NCI-H2227 (cell line): ENCODE data around the gene TAS2R14.

ENCODE experiments used
- DNase-seq: peaks from one replicate; lab custom pipeline; 2025; ENCODE audit not compliant: unreplicated experiment; lab: John Stamatoyannopoulos, UW

Gene TAS2R14

GRCh38 chr12:10909462-10909861, 29.6 kb downstream of the TAS2R14 start, which contains the start of gene TAS2R13:
TAS2R13 (minus strand) TSS chr12:10909562; CDS start chr12:10909298, 264 bp downstream.
- no peak for DNase-seq

DNA sequence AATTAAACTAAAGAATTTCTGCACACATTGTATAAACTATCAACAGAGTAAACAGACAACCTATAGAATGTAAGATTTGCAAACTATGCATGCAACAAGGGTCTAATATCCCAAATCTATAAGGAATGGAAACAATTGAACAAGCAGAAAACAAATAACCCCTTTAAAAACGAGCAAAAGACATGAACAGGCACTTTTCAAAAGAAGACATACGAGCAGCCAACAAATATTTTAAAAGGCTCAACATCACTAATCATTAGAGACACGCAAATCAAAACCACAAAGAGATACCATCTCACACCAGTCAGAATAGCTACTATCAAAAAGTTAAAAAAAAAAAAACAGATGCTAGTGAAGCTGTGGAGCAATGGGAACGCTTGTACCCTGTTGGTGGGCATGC, 34.4 kb downstream of the TAS2R14 start:
- no peak for DNase-seq

DNA sequence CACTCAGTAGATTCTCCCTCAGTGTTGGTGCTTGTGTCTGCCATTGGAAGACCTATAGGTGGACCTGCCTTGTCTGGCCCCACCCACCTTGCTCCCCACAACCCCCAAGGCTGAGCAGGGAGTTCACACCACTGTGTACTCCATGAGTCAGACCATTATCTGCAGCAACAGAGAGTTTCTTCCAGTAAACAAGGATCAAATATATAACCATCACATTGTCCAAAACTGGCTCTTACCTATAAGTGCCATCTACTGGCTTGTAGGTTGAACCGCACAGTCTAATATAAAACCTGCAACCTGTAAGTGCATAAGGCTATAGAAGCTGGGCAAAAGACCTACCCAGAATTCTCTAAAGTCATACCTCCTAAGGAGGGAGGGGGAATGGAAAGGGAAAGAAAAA, 37.6 kb downstream of the TAS2R14 start:
- DNase-seq, result no peak

DNA sequence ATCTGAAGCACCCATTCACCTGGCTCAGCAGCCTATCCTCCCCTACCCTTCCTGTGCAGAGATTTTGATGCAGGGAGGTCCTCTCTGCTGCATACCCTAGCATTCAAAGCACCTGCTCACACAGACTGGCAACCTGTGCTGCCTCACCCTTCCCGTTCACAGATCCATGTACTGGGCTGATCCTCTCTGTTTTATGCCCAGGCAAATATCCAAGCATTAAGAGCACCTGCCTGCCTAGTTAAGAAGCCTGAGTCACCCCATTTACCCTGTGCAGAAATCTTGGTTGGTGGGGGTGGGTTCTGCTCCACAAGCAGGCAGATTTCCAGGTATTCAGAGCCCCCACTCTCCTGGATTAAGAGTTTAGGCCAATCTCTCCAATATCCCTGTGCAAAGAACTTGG, 38.1 kb downstream of the TAS2R14 start:
- no peak for DNase-seq

DNA sequence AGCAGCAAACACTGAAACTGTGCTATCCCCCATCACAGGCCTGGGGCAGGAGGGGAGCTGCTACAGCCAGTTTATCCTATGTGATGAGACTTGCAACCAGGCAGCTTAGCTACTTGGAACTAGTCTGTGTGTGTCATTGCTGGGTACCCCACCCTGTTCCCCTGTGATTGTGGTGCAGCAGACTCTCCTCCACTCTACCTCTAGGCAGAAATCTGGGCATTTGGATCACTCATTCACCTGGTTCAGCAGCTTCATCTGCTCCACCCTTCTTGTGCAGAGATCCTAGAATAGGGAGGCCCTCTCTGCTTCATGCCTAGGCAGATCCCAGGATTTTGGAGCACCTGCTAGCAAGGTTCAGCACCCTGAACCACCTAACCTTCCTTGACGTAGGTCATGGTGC, 38.5 kb downstream of the TAS2R14 start:
- no peak for DNase-seq

DNA sequence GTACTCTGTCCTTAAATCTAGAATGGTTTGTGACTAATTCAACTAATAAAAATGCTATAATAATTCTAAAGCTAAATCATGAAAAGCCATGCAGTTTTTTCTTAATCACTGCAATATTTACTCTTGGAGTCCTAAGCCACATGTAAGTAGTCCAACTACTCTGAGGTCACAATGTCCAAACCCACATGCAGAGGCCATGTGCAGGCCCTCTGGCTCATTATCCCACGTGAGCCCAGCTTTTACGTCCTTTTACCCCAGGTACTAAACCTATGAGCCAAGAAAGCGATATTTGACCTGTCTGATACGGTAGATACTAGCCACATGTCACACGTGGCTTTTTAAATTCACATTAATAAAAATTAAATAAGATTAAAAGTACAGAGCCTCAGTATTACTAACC, 42.2 kb downstream of the TAS2R14 start:
- no peak for DNase-seq

GRCh38 chr12:10891937-10892336, 47.1 kb downstream of the TAS2R14 start:
- DNase-seq, result no peak

- DNase-seq, result no peak
These were observed 49.8 kb downstream of the TAS2R14 start for GRCh38 chr12:10889226-10889625.
